Measurements from ENCODE around the gene TMEM238. TPM values are rescaled to one million over a fixed set of nuclear protein-coding genes. Genes with fewer than 3 reads are reported as not detected.

Gene TMEM238, protein sequence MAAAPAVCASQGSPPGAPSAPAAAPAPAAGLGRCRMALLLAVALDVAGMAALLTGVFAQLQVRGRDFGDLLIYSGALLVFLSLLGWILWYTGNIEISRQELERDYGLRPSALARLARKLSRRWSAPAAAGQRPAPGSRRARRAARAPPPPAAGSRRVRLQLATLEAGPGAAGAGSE
- total RNA-seq = 100 to 1,000 TPM in 1 of 5 donors, 10 to 100 TPM in 1, 1 to 10 TPM in 1, not detected in 2; 5.4 to 504 (median 36.1) TPM
- polyA plus RNA-seq = under 1 TPM in 2 of 3 donors, not detected in 1; 0.75 to 0.83 TPM
- long read RNA-seq, donor 1, transcript TMEM238-201 (2 exons, 1,000 nt) = major isoform, 19 of 1,295 reads
- long read RNA-seq, donor 1, partial matches to known transcripts = 938 of 1,295 reads
- long read RNA-seq, donor 1, other reads (novel, unspliced or antisense) = 338 of 1,295 reads
- long read RNA-seq, donor 2, transcript TMEM238-201 (2 exons, 1,000 nt) = major isoform, 20 of 20 reads
- long read RNA-seq, donor 2, partial matches to known transcripts = 0 of 20 reads
- long read RNA-seq, donor 2, other reads (novel, unspliced or antisense) = 0 of 20 reads
- long read RNA-seq, donor 3, transcript TMEM238-201 (2 exons, 1,000 nt) = major isoform, 30 of 1,437 reads
- long read RNA-seq, donor 3, partial matches to known transcripts = 860 of 1,437 reads
- long read RNA-seq, donor 3, other reads (novel, unspliced or antisense) = 547 of 1,437 reads
- long read RNA-seq, donor 4 = 0 reads
- long read RNA-seq, donor 5, transcript TMEM238-201 (2 exons, 1,000 nt) = major isoform, 16 of 16 reads
- long read RNA-seq, donor 5, partial matches to known transcripts = 0 of 16 reads
- long read RNA-seq, donor 5, other reads (novel, unspliced or antisense) = 0 of 16 reads
- long read RNA-seq, donor 6, transcript TMEM238-201 (2 exons, 1,000 nt) = major isoform, 71 of 71 reads
- long read RNA-seq, donor 6, partial matches to known transcripts = 0 of 71 reads
- long read RNA-seq, donor 6, other reads (novel, unspliced or antisense) = 0 of 71 reads
- long read RNA-seq, donor 7, transcript TMEM238-201 (2 exons, 1,000 nt) = major isoform, 54 of 2,615 reads
- long read RNA-seq, donor 7, partial matches to known transcripts = 1,679 of 2,615 reads
- long read RNA-seq, donor 7, other reads (novel, unspliced or antisense) = 882 of 2,615 reads
- long read RNA-seq, donor 8, transcript TMEM238-201 (2 exons, 1,000 nt) = major isoform, 41 of 41 reads
- long read RNA-seq, donor 8, partial matches to known transcripts = 0 of 41 reads
- long read RNA-seq, donor 8, other reads (novel, unspliced or antisense) = 0 of 41 reads
- long read RNA-seq, donor 9, transcript TMEM238-201 (2 exons, 1,000 nt) = major isoform, 32 of 32 reads
- long read RNA-seq, donor 9, partial matches to known transcripts = 0 of 32 reads
- long read RNA-seq, donor 9, other reads (novel, unspliced or antisense) = 0 of 32 reads
- long read RNA-seq, donor 10, transcript TMEM238-201 (2 exons, 1,000 nt) = major isoform, 16 of 16 reads
- long read RNA-seq, donor 10, partial matches to known transcripts = 0 of 16 reads
- long read RNA-seq, donor 10, other reads (novel, unspliced or antisense) = 0 of 16 reads

DNA sequence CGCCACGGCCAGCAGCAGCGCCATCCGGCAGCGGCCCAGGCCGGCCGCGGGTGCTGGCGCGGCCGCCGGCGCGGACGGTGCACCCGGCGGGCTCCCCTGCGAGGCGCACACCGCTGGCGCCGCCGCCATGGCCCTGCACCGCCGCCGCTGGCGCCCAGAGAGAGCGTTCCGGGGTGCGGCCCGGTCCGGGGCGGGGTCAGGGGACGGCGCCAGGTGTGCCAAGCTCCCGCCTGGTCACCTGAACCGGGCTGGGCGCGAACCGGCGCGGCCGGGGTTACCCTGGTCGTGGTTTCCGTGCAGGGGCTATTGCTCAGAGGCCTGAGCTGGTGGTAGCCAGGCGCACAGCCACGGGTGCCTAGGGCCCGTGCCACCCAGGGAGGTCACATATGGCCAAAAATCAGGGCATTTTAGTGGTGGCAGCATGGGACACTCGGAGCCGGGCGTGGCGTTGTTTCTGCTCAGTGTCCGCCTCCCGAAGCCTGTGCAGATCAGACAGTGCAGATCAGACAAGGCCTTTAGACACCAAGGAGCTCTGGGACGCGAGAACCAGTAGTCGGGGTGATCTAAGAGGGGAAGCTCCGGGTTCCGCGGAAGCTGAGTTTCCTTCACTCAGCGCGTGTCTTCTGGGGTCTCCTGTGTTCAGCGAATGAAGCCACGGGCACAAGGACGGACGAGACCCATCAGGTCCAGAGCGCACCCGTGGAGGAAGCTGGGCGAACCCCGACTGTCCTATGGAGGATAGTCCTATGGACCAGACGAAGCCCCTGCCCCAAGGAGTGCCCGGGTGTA lies at the start of gene TMEM238:
TMEM238 (minus strand) TSS at position 162 of the 789 bp plus-strand sequence; CDS start at position 129, 33 bp downstream.
- H3K4me1 ChIP-seq = peaks cover 43 to 57% (median 53%) of the 10 kb centered on the region in 4 donors
- no peaks in the 10 kb centered on the region for H3K9me3 ChIP-seq
- DNase-seq = peak; percentile 82 to 83
- intact Hi-C loops (cut with DNase I; ENCODE audit: low total_unique reads) = no loop called here
- H3K4me3 ChIP-seq = peak within 1 kb of the TSS; percentile 79 to 90 (median 88)
- H3K27ac ChIP-seq = peak within 1 kb of the TSS; percentile 89 to 97 (median 93)
- no peaks in the 10 kb centered on the region for H3K27me3 ChIP-seq
- WGBS, 5 donors = 8 to 21% (median 12%) methylated on average over 45 to 72 of the region's 72 CpGs
- H3K36me3 ChIP-seq = peaks cover 22 to 29% (median 23%) of the 10 kb centered on the region in 4 donors
- TF ChIP-seq POLR2AphosphoS5 (IDR thresholded peaks at IDR 0.05) (peak in 2 of 3 donors; percentile 34 to 50), EP300 (IDR thresholded peaks at IDR 0.05) (no peak), POLR2A (IDR thresholded peaks at IDR 0.05) (no peak)
- TF ChIP-seq, protein P1, sequence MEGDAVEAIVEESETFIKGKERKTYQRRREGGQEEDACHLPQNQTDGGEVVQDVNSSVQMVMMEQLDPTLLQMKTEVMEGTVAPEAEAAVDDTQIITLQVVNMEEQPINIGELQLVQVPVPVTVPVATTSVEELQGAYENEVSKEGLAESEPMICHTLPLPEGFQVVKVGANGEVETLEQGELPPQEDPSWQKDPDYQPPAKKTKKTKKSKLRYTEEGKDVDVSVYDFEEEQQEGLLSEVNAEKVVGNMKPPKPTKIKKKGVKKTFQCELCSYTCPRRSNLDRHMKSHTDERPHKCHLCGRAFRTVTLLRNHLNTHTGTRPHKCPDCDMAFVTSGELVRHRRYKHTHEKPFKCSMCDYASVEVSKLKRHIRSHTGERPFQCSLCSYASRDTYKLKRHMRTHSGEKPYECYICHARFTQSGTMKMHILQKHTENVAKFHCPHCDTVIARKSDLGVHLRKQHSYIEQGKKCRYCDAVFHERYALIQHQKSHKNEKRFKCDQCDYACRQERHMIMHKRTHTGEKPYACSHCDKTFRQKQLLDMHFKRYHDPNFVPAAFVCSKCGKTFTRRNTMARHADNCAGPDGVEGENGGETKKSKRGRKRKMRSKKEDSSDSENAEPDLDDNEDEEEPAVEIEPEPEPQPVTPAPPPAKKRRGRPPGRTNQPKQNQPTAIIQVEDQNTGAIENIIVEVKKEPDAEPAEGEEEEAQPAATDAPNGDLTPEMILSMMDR (IDR thresholded peaks at IDR 0.05) = no peak

GRCh38 chr19:55433292-55433691 lies 49.2 kb upstream of the TMEM238 start:
- 8 to 40% (median 17%) methylated on average over 1 to 46 of the region's 48 CpGs for WGBS, 5 donors
- no peak for DNase-seq
- intact Hi-C loops (cut with DNase I; ENCODE audit: low total_unique reads) = no loop called here
- Histone ChIP-seq H3K36me3 (no peaks in the 10 kb centered on the region), H3K4me1 (peaks cover 0 to 6% (median 0%) of the 10 kb centered on the region in 4 donors), H3K27me3 (peaks cover 23 to 87% (median 38%) of the 10 kb centered on the region in 3 donors), H3K4me3 (no peak overlapping the region), H3K27ac (no peak overlapping the region), H3K9me3 (no peaks in the 10 kb centered on the region)
- TF ChIP-seq POLR2AphosphoS5 (IDR thresholded peaks at IDR 0.05) (no peak), POLR2A (IDR thresholded peaks at IDR 0.05) (no peak), EP300 (IDR thresholded peaks at IDR 0.05) (no peak)
- TF ChIP-seq, protein P1 (IDR thresholded peaks at IDR 0.05) = no peak

GRCh38 chr19:55432241-55432959 lies 48.3 kb upstream of the TMEM238 start:
- DNase-seq = no peak
- Histone ChIP-seq H3K4me3 (no peak overlapping the region), H3K36me3 (no peaks in the 10 kb centered on the region), H3K27me3 (peaks cover 21 to 85% (median 29%) of the 10 kb centered on the region in 3 donors), H3K27ac (no peak overlapping the region), H3K9me3 (no peaks in the 10 kb centered on the region), H3K4me1 (peaks cover 0 to 6% (median 0%) of the 10 kb centered on the region in 4 donors)
- intact Hi-C loops (cut with DNase I; ENCODE audit: low total_unique reads) = no loop called here
- TF ChIP-seq POLR2A (IDR thresholded peaks at IDR 0.05) (no peak), EP300 (IDR thresholded peaks at IDR 0.05) (no peak), POLR2AphosphoS5 (IDR thresholded peaks at IDR 0.05) (no peak)
- TF ChIP-seq, protein P1 (IDR thresholded peaks at IDR 0.05) = no peak
- 82 to 90% (median 89%) methylated on average over 11 to 14 of the region's 14 CpGs for WGBS, 5 donors
